ENCODE measurements around the gene GPR45. TPM values are rescaled to one million over a fixed set of nuclear protein-coding genes. Genes with fewer than 3 reads are reported as not detected.

Gene GPR45
- total RNA-seq, 1 donor = not detected

Other genes starting within 250 kb of the GPR45 start
- gene MRPS9, start 203.7 kb upstream of the GPR45 start, total RNA-seq = 8.6 TPM
- gene TGFBRAP1, start 88.0 kb downstream of the GPR45 start, total RNA-seq = 114 TPM
- 3.8 TPM for gene C2orf49, start 95.8 kb downstream of the GPR45 start, total RNA-seq
- gene FHL2, start 157.3 kb downstream of the GPR45 start, total RNA-seq = 31.8 TPM